ENCODE measurements around the gene FCHO1. TPM values are rescaled to one million over a fixed set of nuclear protein-coding genes. Genes with fewer than 3 reads are reported as not detected.
A peak's percentile ranks its signal among the peaks of the same experiment; 100 is the strongest.

The FCHO1 gene
- total and polyA plus RNA-seq, 10 of the 15 experiments (the other 5 are each of a cell fraction or from before 2014, with no cell fraction given), result 0.14 to 45.8 (median 15.8) TPM

- TF ChIP-seq, protein P1, sequence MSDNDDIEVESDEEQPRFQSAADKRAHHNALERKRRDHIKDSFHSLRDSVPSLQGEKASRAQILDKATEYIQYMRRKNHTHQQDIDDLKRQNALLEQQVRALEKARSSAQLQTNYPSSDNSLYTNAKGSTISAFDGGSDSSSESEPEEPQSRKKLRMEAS (IDR thresholded peaks at IDR 0.05; ENCODE audit: low read depth, low read length), result no peak
- TF ChIP-seq JUND (IDR thresholded peaks at IDR 0.05; ENCODE audit: low read depth, low read length) (no peak), BACH1 (IDR thresholded peaks at IDR 0.05; ENCODE audit: borderline replicate concordance) (0 out of 2 replicates have a peak, but pooled peaks have one; percentile 19), MEF2A (IDR thresholded peaks at IDR 0.05; ENCODE audit: insufficient read depth, low read depth, low read length) (no peak), BHLHE40 (IDR thresholded peaks at IDR 0.05; ENCODE audit: borderline replicate concordance in 1 of 2, low read depth in 2 of 2, low read length in 1 of 2) (no peak), HDAC2 (IDR thresholded peaks at IDR 0.05) (no peak), RAD21 (IDR thresholded peaks at IDR 0.05; ENCODE audit: insufficient read depth, low read depth, low read length) (peak; percentile 79), GATAD2B (conservative IDR thresholded peaks at IDR 0.05; ENCODE audit: low read depth) (0 out of 2 replicates have a peak, but pooled peaks have one; percentile 17), PKNOX1 (IDR thresholded peaks at IDR 0.05) (peak; percentile 14; the same call in 1 of the 2 replicates), YY1 (IDR thresholded peaks at IDR 0.05; ENCODE audit: low read depth, low read length) (peak; percentile 53; the same call in 1 of the 2 replicates), CUX1 (IDR thresholded peaks at IDR 0.05; ENCODE audit: insufficient replicate concordance, low read depth, low read length) (no peak), EP300 (IDR thresholded peaks at IDR 0.05; ENCODE audit: borderline replicate concordance in 1 of 2, control insufficient read depth in 1 of 2, low read depth in 2 of 2, low read length in 2 of 2) (no peak)
- TF ChIP-seq, protein P2, sequence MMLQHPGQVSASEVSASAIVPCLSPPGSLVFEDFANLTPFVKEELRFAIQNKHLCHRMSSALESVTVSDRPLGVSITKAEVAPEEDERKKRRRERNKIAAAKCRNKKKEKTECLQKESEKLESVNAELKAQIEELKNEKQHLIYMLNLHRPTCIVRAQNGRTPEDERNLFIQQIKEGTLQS (IDR thresholded peaks at IDR 0.05; ENCODE audit: borderline replicate concordance, extremely low read depth, low read depth, low read length), result no peak
- TF ChIP-seq, protein P3, sequence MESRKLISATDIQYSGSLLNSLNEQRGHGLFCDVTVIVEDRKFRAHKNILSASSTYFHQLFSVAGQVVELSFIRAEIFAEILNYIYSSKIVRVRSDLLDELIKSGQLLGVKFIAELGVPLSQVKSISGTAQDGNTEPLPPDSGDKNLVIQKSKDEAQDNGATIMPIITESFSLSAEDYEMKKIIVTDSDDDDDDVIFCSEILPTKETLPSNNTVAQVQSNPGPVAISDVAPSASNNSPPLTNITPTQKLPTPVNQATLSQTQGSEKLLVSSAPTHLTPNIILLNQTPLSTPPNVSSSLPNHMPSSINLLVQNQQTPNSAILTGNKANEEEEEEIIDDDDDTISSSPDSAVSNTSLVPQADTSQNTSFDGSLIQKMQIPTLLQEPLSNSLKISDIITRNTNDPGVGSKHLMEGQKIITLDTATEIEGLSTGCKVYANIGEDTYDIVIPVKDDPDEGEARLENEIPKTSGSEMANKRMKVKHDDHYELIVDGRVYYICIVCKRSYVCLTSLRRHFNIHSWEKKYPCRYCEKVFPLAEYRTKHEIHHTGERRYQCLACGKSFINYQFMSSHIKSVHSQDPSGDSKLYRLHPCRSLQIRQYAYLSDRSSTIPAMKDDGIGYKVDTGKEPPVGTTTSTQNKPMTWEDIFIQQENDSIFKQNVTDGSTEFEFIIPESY (IDR thresholded peaks at IDR 0.05), result 0 out of 2 replicates have a peak, but pooled peaks have one; percentile 34
- TF ChIP-seq, protein P4, sequence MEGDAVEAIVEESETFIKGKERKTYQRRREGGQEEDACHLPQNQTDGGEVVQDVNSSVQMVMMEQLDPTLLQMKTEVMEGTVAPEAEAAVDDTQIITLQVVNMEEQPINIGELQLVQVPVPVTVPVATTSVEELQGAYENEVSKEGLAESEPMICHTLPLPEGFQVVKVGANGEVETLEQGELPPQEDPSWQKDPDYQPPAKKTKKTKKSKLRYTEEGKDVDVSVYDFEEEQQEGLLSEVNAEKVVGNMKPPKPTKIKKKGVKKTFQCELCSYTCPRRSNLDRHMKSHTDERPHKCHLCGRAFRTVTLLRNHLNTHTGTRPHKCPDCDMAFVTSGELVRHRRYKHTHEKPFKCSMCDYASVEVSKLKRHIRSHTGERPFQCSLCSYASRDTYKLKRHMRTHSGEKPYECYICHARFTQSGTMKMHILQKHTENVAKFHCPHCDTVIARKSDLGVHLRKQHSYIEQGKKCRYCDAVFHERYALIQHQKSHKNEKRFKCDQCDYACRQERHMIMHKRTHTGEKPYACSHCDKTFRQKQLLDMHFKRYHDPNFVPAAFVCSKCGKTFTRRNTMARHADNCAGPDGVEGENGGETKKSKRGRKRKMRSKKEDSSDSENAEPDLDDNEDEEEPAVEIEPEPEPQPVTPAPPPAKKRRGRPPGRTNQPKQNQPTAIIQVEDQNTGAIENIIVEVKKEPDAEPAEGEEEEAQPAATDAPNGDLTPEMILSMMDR (IDR thresholded peaks at IDR 0.05 in 2 of 3, conservative IDR thresholded peaks at IDR 0.05 in 1 of 3; ENCODE audit: control insufficient read depth in 2 of 3, extremely low read depth in 1 of 3, insufficient read depth in 1 of 3, low read depth in 3 of 3, low read length in 3 of 3), result peak; percentile 79 to 84 (median 83)
Observed at GRCh38 chr19:17784201-17785008, 33.1 kb downstream of the FCHO1 start (continued).

Data from GM12878 (cell line).